GM12878 (cell line): ENCODE results near the gene OR2AK2.

Experiments
- EGR1 ChIP-seq, 2 experiments: IDR thresholded peaks; 1 replicate in 1 of 2; 2 replicates in 1 of 2; pipeline ENCODE4 v1.6.1; 2011 to 2012; ENCODE audit warnings: low read depth in 2 of 2, low read length in 2 of 2, borderline replicate concordance in 1 of 2, mild to moderate bottlenecking in 1 of 2, moderate library complexity in 1 of 2
- GATAD2B ChIP-seq: fragments of 450-650 bp; conservative IDR thresholded peaks from 2 replicates; pipeline ENCODE4 v1.6.1; 2017; ENCODE audit warnings: low read depth, mild to moderate bottlenecking, moderate library complexity
- NR2C2 ChIP-seq: IDR thresholded peaks from 2 replicates; pipeline ENCODE4 v1.6.1; 2011; ENCODE audit warnings: borderline replicate concordance, low read depth; ENCODE audit not compliant: control insufficient read depth, insufficient read length
- RAD51 ChIP-seq: fragments of 450-650 bp; IDR thresholded peaks from 2 replicates; pipeline ENCODE4 v1.6.1; 2016; ENCODE audit warnings: moderate library complexity, mild to moderate bottlenecking, inconsistent platforms
- TF ChIP-seq, protein P1 (sequence below): IDR thresholded peaks from 2 replicates; pipeline ENCODE4 v1.6.1; 2012; ENCODE audit warnings: low read depth, low read length, improper control_type of control experiment
- TF ChIP-seq, protein P2 (sequence below): fragments of 450-650 bp; IDR thresholded peaks from 2 replicates; pipeline ENCODE4 v1.6.1; 2017; ENCODE audit warnings: mild to moderate bottlenecking
- TF ChIP-seq, protein P3 (sequence below), 3 experiments: IDR thresholded peaks in 2 of 3; conservative IDR thresholded peaks in 1 of 3; 2 replicates each; pipeline ENCODE4 v1.5.1; 2011; ENCODE audit warnings: low read depth in 3 of 3, low read length in 3 of 3, mild to moderate bottlenecking in 3 of 3, control low read depth in 2 of 3, moderate library complexity in 2 of 3, inconsistent platforms in 1 of 3, mixed read lengths in 1 of 3; ENCODE audit not compliant: control insufficient read depth in 2 of 3, insufficient read depth in 1 of 3; ENCODE audit errors: extremely low read depth in 1 of 3

DNA sequence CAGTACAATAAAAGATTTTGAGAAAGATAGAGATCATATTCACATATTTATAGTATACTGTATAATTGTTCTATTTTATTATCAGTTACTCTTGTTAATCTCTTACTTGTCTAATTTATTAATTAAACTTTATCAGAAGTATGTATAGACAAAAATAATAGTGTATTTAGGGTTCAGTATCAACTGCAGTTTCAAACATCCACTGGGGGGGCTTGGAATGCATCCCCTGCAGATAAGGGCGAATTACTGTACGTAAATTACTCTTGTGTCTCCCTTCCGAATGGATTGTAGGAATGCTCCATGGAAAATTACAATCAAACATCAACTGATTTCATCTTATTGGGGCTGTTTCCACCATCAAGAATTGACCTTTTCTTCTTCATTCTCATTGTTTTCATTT, 16.5 kb upstream of the OR2AK2 start, which contains the start of gene OR2L8:
- TF ChIP-seq EGR1 (IDR thresholded peaks at IDR 0.05; ENCODE audit: borderline replicate concordance in 1 of 2, low read depth in 2 of 2, low read length in 2 of 2) (no peak), GATAD2B (no peak), RAD51 (no peak), NR2C2 (no peak)
- TF ChIP-seq, protein P1, sequence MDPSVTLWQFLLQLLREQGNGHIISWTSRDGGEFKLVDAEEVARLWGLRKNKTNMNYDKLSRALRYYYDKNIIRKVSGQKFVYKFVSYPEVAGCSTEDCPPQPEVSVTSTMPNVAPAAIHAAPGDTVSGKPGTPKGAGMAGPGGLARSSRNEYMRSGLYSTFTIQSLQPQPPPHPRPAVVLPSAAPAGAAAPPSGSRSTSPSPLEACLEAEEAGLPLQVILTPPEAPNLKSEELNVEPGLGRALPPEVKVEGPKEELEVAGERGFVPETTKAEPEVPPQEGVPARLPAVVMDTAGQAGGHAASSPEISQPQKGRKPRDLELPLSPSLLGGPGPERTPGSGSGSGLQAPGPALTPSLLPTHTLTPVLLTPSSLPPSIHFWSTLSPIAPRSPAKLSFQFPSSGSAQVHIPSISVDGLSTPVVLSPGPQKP = no peak
- TF ChIP-seq, protein P2, sequence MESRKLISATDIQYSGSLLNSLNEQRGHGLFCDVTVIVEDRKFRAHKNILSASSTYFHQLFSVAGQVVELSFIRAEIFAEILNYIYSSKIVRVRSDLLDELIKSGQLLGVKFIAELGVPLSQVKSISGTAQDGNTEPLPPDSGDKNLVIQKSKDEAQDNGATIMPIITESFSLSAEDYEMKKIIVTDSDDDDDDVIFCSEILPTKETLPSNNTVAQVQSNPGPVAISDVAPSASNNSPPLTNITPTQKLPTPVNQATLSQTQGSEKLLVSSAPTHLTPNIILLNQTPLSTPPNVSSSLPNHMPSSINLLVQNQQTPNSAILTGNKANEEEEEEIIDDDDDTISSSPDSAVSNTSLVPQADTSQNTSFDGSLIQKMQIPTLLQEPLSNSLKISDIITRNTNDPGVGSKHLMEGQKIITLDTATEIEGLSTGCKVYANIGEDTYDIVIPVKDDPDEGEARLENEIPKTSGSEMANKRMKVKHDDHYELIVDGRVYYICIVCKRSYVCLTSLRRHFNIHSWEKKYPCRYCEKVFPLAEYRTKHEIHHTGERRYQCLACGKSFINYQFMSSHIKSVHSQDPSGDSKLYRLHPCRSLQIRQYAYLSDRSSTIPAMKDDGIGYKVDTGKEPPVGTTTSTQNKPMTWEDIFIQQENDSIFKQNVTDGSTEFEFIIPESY = no peak
- TF ChIP-seq, protein P3, sequence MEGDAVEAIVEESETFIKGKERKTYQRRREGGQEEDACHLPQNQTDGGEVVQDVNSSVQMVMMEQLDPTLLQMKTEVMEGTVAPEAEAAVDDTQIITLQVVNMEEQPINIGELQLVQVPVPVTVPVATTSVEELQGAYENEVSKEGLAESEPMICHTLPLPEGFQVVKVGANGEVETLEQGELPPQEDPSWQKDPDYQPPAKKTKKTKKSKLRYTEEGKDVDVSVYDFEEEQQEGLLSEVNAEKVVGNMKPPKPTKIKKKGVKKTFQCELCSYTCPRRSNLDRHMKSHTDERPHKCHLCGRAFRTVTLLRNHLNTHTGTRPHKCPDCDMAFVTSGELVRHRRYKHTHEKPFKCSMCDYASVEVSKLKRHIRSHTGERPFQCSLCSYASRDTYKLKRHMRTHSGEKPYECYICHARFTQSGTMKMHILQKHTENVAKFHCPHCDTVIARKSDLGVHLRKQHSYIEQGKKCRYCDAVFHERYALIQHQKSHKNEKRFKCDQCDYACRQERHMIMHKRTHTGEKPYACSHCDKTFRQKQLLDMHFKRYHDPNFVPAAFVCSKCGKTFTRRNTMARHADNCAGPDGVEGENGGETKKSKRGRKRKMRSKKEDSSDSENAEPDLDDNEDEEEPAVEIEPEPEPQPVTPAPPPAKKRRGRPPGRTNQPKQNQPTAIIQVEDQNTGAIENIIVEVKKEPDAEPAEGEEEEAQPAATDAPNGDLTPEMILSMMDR (IDR thresholded peaks at IDR 0.05 in 2 of 3, conservative IDR thresholded peaks at IDR 0.05 in 1 of 3; ENCODE audit: control insufficient read depth in 2 of 3, extremely low read depth in 1 of 3, insufficient read depth in 1 of 3, low read depth in 3 of 3, low read length in 3 of 3) = no peak
